GM20431 (cell line): ENCODE data around the gene EIPR1.

Experiments
- in situ Hi-C: fragments of 300-500 bp; cut with MseI, MboI; formaldehyde crosslinking; loops from one replicate; pipeline ENCODE4 v1.15.0; 2020; ENCODE audit warnings: low sequenced_read_pairs; ENCODE audit not compliant: unreplicated experiment

EIPR1 gene

DNA sequence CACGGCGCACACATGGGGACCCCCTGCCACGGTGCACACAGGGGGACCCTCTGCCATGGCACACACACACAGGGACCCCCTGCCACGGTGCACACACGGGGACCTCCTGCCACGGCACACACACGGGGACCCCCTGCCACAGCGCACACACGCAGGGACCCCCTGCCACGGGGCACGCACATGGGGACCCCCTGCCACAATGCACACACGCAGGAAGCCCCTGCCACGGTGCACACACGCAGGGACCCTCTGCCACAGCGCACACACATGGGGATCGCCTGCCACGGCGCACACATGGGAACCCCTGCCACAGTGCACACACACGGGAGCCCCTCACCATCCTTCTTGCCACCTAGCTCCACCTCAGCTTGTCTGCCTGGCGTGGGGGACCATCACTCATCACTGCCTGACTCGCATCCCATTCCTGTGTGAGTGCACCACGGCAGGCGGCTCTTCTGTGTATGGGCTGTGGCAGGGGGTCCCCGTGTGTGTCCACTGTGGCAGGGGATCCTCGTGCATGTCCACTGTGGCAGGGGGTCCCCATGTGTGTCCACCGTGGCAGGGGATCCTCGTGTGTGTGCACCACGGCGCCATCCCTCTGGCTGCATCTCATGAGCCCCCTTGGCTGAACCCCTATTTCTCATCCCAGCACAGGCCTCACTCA is 206.7 kb downstream of the EIPR1 start:
- in situ Hi-C loops: no loop called here

- in situ Hi-C loops: no loop called here
These were observed 208.3 kb downstream of the EIPR1 start for GRCh38 chr2:3169106-3169870.

DNA sequence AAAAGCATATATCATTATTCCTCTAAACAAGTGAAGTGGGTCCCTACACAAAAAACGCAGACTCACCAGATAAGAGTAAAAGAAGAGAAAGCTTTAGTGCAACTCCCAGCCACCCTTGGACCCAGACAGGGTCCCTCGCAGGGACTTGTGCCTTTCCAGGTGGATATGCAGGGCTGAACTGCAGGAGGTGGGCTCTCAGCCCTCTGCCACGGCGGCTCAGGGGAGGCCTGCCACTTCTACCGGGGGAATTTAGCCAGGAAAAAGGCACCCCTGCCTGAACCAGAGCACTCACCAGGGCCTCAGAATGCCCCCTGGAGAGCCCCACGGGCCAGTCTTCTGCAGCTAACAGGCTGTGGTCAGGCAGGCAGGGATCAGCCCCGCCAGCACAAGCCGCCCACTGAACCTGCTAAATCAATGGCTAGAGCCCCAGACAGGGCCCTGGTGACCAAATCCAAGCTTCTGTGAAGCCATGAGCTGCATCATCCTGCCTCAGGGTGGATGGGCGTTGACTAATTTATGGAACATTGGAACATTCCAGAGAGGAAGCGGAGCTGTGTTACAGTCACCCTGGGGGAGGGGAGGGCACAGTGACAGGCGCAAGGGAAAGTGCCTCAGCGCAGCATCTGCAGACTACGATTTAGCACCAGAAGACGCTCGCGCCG is 209.3 kb downstream of the EIPR1 start:
- in situ Hi-C loops: no loop called here

GRCh38 chr2:3163401-3163800 is 214.2 kb downstream of the EIPR1 start:
- in situ Hi-C loops: no loop called here

DNA sequence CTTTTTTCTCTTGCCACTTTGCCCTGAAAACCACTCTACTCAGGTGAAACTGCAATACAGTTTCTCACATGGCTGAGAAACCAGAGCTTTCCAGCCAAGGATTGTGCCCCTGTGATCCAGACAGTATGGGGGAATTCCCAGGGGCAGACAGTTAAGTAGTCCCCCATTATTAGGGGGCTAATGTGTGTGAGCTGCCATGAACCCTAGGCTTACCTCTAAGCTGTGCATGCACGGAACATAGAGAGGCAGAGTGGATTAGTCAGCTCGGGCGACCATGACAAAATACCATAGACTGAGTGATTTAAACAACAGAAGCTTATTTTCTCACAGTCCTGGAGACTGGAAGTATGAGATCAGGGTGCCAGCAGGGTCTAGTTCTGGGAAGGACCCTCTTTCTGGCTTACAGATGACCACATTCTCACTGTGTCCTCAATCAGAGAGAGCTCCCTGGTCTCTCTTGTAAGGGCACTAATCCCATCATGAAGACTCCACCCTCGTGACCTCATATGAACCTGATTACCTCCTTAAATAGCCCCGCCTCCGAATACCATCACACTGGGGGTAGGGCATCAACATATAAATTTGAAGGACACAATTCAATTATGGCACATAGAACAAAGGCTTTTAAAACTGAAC is 215.1 kb downstream of the EIPR1 start:
- in situ Hi-C loops: no loop called here

GRCh38 chr2:3160751-3161330 is 216.8 kb downstream of the EIPR1 start:
- in situ Hi-C loops: no loop called here

GRCh38 chr2:3159782-3160545 is 217.7 kb downstream of the EIPR1 start:
- in situ Hi-C loops: no loop called here

DNA sequence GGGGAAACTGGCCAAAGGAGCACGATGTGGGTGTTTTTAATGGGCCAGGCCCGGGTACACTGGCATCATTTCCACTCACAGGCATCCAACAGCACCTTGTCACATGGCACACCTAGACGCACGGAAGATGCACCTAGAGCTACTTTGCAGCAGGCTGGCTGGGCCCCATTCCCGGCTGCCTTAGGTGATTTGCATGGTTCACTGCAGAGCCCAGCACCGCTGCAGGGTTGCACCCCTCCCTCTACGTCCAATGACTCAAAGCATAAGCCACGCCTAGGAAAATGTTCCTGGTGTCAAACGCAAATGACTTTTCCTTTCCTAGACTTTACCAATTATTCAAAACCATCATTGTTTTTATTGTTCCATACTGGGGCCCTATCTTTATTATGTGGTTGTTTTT is 222.9 kb downstream of the EIPR1 start:
- in situ Hi-C loops: no loop called here

DNA sequence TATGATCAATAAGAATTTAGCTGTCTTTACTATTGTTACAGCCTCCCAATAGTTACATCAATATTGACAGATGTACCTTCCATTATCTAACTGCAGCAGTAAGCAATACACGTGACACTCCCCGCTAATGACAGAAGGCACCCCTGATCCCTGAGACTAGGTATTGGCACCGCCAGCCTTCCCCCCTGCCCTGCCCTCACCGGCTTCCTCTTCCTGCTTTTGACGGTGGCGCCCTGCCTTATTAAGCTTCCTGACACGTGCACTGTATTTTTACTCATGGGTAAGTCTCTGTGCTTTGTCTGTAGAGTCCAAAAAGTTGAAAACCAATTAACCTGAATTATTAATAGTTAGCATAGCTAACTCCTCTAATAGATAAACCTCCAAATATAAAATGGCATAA is 223.5 kb downstream of the EIPR1 start:
- in situ Hi-C loops: no loop called here

DNA sequence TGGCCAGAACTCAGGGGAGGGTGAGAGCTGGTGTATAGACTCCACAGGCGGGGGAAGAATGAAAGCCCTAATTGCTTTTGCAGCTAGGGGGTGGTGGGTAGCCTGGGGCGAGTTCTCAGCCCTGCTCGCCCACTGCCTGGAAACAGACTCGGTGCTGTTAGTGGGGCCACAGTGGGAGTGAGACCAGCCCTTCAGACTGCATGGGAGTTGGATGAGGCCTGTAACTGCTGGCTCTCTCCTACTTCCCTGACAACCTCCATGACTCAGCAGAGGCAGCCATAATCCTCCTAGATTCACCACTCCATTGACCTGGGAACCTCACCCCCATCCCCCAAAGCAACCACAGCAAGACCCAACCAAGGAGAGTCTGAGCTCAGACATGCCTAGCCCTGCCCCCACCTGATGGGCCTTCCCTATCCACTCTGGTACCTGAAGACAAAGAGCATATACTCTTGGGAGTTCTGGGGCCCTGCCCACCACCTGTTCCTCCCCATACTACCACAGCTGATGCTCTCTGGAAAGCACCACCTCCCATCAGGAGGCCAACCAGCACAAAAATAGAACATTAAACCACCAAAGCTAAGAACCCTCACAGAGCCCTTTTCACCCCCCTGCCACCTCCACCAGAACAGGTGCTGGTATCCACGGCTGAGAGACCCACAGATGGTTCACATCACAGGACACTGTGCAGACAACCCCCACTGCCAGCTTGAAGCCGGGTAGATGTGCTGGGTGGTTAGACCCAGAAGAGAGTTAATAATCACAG is 226.3 kb downstream of the EIPR1 start:
- in situ Hi-C loops: no loop called here

GRCh38 chr2:3149441-3150217 is 228.0 kb downstream of the EIPR1 start:
- in situ Hi-C loops: no loop called here

- in situ Hi-C loops: no loop called here
These were observed 228.9 kb downstream of the EIPR1 start for GRCh38 chr2:3148716-3149115.

GRCh38 chr2:3147651-3148530 is 229.7 kb downstream of the EIPR1 start:
- in situ Hi-C loops: no loop called here

- in situ Hi-C loops: no loop called here
These were observed 230.6 kb downstream of the EIPR1 start for GRCh38 chr2:3146772-3147650.

DNA sequence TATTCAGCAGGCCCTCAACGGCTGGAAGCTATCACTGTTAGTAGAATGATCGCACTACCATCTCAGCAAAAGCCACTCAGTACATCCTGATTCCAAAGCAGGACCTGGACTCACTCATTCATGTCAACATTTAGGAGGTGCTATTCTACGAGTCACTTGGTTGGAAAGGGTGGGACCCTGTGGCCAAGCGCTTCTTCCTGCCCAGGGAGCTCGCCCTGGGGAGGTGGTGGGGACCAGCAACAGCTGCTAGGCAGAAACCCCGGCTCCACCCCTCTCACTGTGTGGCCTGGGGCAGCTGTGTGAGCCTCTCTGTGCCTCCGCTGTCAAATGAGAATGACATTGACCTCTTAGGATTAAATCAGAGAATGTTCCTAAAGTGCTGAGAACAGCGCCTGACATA is 231.4 kb downstream of the EIPR1 start:
- in situ Hi-C loops: no loop called here

GRCh38 chr2:3145471-3146021 is 232.1 kb downstream of the EIPR1 start:
- in situ Hi-C loops: no loop called here
